ENCODE results near the gene ABHD12.
A peak's percentile ranks its signal among the peaks of the same experiment; 100 is the strongest.
"Not testable (repeated sequence)": the region's sequence is repeated elsewhere in the genome, so short reads cannot be mapped to it uniquely, and the experiment has no call there.

Gene ABHD12

GRCh38 chr20:25325997-25326396 lies 64.6 kb downstream of the ABHD12 start:
- FAIRE-seq, result no peak
- no peak for DNase-seq (ENCODE audit: extremely low spot score, insufficient read length, low read depth)

DNA sequence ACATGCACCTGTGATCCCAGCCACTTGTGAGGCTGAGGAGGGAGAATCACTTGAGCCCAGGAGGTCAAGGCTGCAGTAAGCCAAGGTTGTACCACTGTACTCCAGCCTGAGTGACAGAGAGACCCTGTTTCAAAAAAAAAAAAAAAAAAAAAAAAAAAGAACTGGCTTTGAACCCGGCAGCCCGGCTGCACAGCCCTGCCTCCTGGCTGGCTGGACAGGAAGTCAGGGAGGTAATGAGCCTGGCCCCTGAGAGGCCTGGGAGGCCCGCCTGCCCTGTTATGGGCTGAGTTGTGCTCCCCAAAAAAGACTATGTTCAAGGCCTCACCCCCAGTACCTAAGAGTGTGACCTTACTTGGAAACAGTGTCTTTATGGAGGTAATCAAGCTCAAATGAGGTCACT lies 65.6 kb downstream of the ABHD12 start:
- FAIRE-seq, result no peak
- DNase-seq (ENCODE audit: extremely low spot score, insufficient read length, low read depth), result no peak

DNA sequence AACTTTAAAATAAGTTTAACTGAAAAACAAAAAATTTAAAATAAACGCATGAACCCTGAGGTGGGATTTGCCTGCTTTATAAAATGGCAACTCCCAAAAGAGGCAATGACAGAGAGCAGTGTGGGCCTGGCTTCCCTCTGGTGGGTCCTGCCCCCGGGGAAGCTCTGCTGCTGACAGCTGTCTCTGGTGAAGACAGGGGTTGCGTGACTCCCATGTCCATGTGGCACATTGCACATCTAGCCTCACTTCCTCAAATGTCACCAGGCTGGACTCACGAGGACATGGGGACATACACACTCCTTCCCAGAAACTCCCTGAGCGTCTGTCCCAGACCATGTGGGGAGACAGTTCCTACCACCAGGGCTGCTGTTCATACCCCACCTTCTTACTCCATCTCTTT lies 66.2 kb downstream of the ABHD12 start:
- FAIRE-seq (no peak), DNase-seq (ENCODE audit: extremely low spot score, insufficient read length, low read depth) (no peak)

DNA sequence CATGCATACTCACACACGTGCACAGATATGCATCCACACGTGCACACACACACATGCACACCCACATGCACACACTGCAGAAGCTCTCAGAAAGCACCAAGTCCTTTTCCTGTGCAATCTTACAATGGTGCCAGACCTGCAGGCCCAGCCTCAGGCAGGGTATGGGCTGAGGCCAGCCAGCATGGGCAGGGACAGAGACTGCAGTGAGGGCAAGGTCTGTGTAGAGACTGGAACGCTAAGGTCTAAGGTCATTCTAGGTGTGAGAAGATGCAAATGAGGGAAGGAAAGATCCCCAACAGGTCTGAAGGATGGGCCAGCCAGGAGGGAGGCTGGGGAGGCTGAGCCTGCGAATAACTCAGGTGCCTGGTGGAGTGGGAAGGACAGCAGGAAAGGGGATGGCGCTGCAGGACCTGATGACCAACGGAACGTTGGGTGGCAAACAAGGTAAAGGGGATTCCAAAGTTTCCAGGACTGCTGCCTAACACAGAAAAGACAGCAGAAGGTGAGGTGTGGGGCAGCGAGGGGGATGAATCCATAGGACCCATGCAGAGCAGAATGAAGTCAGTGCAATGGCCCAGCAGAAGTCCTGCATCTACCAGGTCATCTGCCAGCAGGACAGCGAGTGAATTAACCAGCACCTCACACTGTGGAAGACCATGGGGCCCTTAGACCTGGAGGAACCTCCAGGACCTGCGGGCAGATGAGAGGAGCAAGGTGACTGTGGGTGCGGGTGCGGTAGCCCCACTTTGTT lies 67.0 kb downstream of the ABHD12 start:
- FAIRE-seq (no peak), DNase-seq (ENCODE audit: extremely low spot score, insufficient read length, low read depth) (no peak)

DNA sequence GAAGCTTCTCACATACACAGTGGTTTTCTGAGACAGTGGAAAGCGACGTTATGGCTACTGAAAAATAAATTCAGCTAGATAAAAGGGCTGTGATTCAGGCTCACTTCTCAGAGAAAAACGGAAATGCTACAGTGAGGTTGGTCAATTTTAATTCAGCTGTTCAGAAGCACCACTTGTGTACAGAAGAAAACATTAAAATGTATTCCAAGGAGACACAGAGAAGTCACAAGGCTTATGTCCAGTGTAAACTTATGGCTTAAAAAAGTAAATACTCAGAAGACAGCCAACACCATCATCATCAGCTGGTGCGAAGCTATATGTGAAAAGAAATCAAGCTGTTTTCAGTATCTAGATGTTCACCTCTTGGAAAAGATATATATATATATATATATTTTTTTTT lies 68.6 kb downstream of the ABHD12 start:
- DNase-seq (ENCODE audit: extremely low spot score, insufficient read length, low read depth), result no peak
- no peak for FAIRE-seq

GRCh38 chr20:25321262-25321831 lies 69.3 kb downstream of the ABHD12 start:
- no peak for FAIRE-seq
- DNase-seq (ENCODE audit: extremely low spot score, insufficient read length, low read depth), result no peak

- DNase-seq (ENCODE audit: extremely low spot score, insufficient read length, low read depth) (no peak), FAIRE-seq (no peak)
These were observed 70.4 kb downstream of the ABHD12 start for GRCh38 chr20:25320035-25320800.

DNA sequence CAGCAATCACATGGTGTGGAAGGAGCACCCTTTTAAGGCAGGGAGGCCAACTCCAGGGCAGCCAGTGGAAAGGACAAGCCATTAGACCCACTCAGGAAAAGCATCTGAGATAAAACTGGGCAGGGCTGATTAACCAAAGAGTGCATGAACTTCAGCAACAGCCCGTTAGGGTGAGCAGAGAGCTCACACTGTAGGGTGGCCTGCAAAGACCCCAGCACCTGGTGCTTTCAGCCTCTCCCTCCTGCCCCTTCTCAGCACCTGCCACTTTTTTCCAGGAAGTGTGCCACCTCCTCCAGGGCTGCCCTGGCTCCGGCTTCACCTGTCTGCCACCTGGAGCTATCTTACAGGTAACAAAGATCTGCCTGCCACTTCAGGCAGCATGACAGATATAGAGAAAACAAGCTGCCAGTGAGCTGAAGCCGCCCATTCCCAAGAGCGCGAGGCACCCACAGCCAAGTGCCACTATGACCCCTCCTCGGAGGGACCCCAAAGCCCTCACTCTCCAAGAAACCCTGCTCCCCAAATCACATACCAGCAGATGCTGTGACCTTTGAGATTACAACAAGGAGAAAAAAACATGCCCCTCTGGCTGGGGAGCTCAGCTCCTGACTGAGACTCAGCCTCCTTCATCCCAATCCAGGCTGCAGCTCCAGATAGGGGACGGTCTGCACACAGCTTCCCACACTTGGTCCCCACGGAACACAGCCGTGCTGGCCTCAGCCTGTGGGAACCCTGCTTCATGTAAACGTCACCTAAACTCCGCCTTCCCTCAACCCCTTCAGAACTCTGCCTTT lies 71.2 kb downstream of the ABHD12 start:
- DNase-seq (ENCODE audit: extremely low spot score, insufficient read length, low read depth), result no peak
- no peak for FAIRE-seq

DNA sequence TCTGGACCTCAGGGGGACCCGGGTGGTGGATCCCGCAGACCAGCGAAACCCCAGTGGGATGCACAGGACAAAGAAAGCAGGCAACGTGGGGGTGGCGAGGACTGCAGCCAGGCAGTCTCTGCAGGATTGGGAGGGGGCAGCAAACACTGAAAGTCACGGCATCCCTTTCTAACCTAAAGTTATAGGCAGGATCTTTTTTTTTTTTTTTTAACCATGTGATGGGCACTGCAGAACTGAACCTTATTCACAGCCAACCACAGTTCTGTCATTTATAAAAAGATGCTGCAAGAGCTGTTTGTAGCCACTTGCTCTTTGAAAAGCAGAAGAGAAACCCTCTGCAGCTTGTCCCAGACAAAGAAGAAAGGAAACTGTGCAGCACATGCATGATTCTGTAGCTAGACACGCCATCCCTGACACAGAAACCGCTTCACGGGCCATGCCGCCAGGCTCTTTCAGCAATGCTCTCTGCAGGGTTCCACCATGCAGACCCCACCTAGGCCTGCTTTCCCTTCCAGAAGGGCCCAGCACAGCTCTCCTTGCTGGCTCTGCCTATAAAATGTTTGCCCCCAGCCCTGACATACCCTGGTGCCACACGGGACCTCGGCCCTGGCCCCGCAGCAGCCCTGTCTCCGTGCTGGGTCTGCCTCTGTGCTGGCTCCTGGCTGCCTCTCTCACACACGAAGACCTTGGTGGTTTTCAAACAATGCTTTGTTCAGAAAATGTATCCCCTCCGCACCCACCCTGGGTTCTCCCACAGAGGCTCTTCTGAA lies 72.0 kb downstream of the ABHD12 start:
- DNase-seq (ENCODE audit: extremely low spot score, insufficient read length, low read depth) (peak; percentile 62), FAIRE-seq (peak; percentile 98)

GRCh38 chr20:25317351-25318075 lies 73.1 kb downstream of the ABHD12 start:
- FAIRE-seq, result no peak
- DNase-seq (ENCODE audit: extremely low spot score, insufficient read length, low read depth), result no peak

DNA sequence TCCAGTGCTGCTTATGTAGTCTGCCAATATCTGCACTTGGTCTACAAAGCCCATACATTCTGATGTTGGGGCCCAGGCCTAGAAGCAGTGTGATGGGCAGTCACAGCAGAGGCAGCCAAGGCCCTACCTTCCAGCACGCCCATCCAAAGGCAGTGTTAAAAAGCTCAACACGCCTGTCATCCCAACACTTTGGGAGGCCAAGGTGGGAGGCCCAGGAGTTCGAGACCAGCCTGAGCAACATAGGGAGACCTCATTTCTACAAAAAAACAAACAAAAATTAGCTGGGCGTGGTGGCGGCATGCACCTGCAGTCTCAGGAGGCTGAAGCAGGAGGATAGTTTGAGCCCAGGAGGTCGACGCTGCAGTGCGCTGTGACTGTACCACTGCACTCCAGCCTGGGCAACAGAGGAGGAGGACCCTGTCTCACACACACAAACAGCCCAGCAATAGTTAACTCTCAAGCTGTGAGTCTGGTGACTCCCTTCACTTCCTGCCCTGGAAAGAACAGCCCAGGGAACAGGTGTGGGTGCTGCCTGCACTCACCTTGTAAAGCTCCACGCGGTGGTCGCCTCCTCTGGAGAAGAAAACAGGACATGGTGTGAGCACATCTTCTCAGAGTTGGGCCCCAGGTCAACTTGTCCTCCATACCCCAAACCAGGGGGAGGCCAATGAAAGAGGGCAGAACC lies 74.0 kb downstream of the ABHD12 start:
- FAIRE-seq, result no peak
- DNase-seq (ENCODE audit: extremely low spot score, insufficient read length, low read depth), result no peak

DNA sequence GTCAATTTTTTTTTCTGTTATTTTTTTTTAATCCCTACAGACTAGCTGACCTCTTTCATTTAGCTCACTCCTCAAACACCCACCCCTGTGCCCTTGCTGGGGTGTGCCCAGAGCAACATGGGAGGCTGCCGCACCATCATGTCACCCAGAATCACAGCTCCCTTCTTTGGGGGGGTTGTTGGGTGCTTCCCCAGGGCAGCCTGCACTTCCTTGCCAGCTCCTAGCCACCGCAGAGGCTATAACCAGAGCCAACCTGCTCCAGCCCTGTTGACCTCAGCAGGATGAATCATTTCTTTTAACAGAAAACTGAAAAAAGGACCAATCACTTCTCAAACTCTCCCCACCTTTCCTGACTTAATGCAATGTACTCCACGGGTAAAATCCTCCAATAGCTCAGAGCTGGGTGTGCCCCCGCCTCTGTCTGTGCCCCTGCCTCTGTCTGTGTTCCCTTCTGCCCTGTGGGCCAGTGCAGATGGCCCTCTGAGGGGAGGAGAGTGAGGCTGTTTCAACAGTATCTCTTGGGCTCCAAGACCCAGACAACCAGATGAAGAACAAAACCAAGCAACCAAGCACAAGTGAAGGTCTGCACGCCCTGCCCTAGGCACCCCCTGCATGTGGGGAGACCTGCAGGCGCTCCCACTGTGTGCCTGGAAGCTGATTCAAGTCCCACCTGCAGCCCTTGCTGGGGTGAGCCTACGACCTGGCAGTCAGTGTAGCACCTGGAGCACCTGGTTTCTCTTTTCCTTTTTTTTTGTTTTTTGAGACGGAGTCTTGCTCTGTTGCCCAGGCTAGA lies 75.0 kb downstream of the ABHD12 start:
- DNase-seq (ENCODE audit: extremely low spot score, insufficient read length, low read depth) (no peak), FAIRE-seq (no peak)

- FAIRE-seq, result no peak
- no peak for DNase-seq (ENCODE audit: extremely low spot score, insufficient read length, low read depth)
These were observed 75.9 kb downstream of the ABHD12 start for GRCh38 chr20:25314497-25315417.

- FAIRE-seq, result peak; percentile 65
- DNase-seq (ENCODE audit: extremely low spot score, insufficient read length, low read depth), result no peak
These were observed 77.0 kb downstream of the ABHD12 start for GRCh38 chr20:25313593-25313992.

DNA sequence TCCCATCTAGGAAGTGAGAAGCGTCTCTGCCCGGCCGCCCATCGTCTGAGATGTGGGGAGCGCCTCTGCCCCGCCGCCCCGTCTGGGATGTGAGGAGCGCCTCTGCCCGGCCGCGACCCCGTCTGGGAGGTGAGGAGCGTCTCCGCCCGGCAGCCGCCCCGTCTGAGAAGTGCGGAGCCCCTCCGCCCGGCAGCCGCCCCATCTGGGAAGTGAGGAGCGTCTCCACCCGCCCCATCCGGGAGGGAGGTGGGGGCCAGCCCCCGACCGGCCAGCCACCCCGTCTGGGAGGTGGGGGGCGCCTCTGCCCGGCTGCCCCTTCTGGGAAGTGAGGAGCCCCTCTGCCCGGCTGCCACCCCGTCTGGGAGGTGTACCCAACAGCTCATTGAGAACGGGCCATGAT lies 77.9 kb downstream of the ABHD12 start:
- DNase-seq (ENCODE audit: extremely low spot score, insufficient read length, low read depth); FAIRE-seq: not testable (repeated sequence)

DNA sequence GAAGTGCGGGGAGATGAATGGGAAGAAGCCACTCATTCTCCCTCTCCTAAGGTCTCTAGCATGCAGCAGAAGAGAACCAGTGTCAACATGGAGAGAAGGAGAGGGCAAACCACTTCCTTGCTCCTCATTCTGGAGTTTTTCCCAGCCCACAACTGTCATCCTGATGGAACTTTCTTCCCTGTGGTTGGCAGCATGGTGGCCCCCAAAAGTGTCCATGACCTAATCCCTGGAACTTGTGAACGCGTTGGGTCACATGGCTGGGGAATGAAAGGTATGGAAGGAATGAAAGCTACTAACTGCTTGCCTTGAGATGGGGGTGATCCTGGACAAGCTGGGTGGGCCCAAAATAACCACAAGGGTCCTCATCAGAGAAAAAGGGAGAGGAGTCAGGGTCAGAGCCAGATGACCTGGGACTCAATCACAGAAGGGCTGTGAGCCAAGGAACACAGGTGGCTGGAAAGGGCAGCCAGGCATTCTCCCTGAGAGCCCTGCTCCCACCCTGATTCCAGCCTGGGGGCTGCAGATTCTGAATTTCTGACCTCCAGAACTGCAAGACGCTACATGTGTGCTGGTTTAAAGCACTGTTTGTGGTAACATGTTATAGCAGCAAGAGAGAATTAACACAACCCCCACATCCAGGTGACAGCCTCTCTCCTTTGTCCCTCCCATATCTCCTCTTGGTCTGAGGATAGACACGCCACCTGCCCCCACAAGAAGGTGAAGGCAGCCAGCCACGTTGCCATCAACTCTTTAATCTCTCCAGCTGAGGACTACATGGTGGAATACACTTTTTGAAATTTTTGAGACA lies 79.5 kb downstream of the ABHD12 start:
- no peak for FAIRE-seq
- DNase-seq (ENCODE audit: extremely low spot score, insufficient read length, low read depth), result no peak
